A549 (cell line): ENCODE measurements around the gene TYW5.

Experiments used
- ATOH8 ChIP-seq: fragments of 250-450 bp; sonication (Bioruptor Pico); IDR thresholded peaks from 2 replicates; pipeline ENCODE4 v1.5.0; 2020; ENCODE audit warnings: low read depth, mild to moderate bottlenecking, moderate library complexity
- CHD2 ChIP-seq: fragments of 150-350 bp; IDR thresholded peaks from 2 replicates; pipeline ENCODE4 v1.6.1; 2014; ENCODE audit warnings: low read length; ENCODE audit not compliant: partially characterized antibody
- CTCF ChIP-seq: fragments of >200 bp; sonication (Bioruptor Twin); formaldehyde crosslinking; IDR thresholded peaks from 3 replicates; pipeline ENCODE4 v1.5.1; 2016
- EP300 ChIP-seq, 2 experiments: fragments of >200 bp; sonication (Bioruptor Twin); formaldehyde crosslinking; IDR thresholded peaks; 2 replicates in 1 of 2; 3 replicates in 1 of 2; pipeline ENCODE4 v1.6.1; 2016 to 2017
- JUN ChIP-seq, 2 experiments: fragments of >200 bp; sonication (Bioruptor Twin); formaldehyde crosslinking; IDR thresholded peaks; 2 replicates in 1 of 2; 3 replicates in 1 of 2; pipeline ENCODE4 v1.6.1; 2016 to 2017
- KDM1A ChIP-seq: fragments of 200-600 bp; sonication (generic); IDR thresholded peaks from 2 replicates; pipeline ENCODE4 v1.6.1; 2016; ENCODE audit warnings: low read depth, mild to moderate bottlenecking
- POLR2A ChIP-seq: IDR thresholded peaks from 2 replicates; pipeline ENCODE4 v1.6.1; 2012; ENCODE audit warnings: mild to moderate bottlenecking, low read length
- POLR2AphosphoS2 ChIP-seq: conservative IDR thresholded peaks from 2 replicates; pipeline ENCODE4 v1.6.1; 2012; ENCODE audit warnings: low read length, improper control_type of control experiment, inconsistent platforms
- SMC3 ChIP-seq: fragments of >200 bp; sonication (Bioruptor Twin); formaldehyde crosslinking; IDR thresholded peaks from 3 replicates; pipeline ENCODE4 v1.6.1; 2018; ENCODE audit warnings: inconsistent platforms
- SREBF2 ChIP-seq: fragments of 450-650 bp; IDR thresholded peaks from 2 replicates; pipeline ENCODE4 v1.6.1; 2014; ENCODE audit warnings: mild to moderate bottlenecking, moderate library complexity
- TP53 ChIP-seq: fragments of 250-450 bp; sonication (Bioruptor Pico); IDR thresholded peaks from 2 replicates; pipeline ENCODE4 v1.5.0; 2021; ENCODE audit warnings: mild to moderate bottlenecking, moderate library complexity

GRCh38 chr2:199955339-199956061 lies at the start of gene TYW5, which contains the start of gene MAIP1:
- TF ChIP-seq POLR2A: peak; percentile 89
- no peak for TF ChIP-seq EP300 (IDR thresholded peaks at IDR 0.05)
- TF ChIP-seq CTCF: no peak
- TF ChIP-seq SREBF2: no peak
- 0 out of 2 replicates have a peak, but pooled peaks have one; percentile 36 for TF ChIP-seq TP53
- no peak for TF ChIP-seq POLR2AphosphoS2
- peak; percentile 85 to 98; a peak in 4 of 5 replicates for TF ChIP-seq JUN (IDR thresholded peaks at IDR 0.05)
- TF ChIP-seq CHD2: no peak
- peak; percentile 30; the same call in 1 of the 3 replicates for TF ChIP-seq SMC3
- no peak for TF ChIP-seq ATOH8 (CRISPR knock-in tag)
- TF ChIP-seq KDM1A: no peak
